Gastrocnemius medialis (tissue), 4 donors: Measurements from ENCODE around the gene TEX52. TPM values are rescaled to one million over a fixed set of nuclear protein-coding genes. Genes with fewer than 3 reads are reported as not detected.

Experiments
- ATAC-seq, 2 donors: fragments of 150-250 bp; one replicate each; pipeline ENCODE4 v1.9.1; 2016
- DNase-seq, 2 donors: peaks; one replicate each; pipeline ENCODE4 v3.0.0-alpha.2; 2019
- H3K27ac ChIP-seq, 4 donors: fragments of 200-600 bp; sonication (generic); 1 replicate in 1 of 4; 2 replicates in 3 of 4; pipeline ENCODE4 v1.5.1; 2016 to 2018; ENCODE audit warnings: mild to moderate bottlenecking in 2 of 4, moderate library complexity in 1 of 4
- H3K27me3 ChIP-seq, 3 donors: fragments of 200-600 bp; sonication (generic) in 2 of 3; 1 replicate in 1 of 3; 2 replicates in 2 of 3; pipeline versions ENCODE4 v1.5.1 to v1.6.0; 2016 to 2019; ENCODE audit warnings: mild to moderate bottlenecking in 1 of 3, moderate library complexity in 1 of 3
- H3K36me3 ChIP-seq, 2 donors: fragments of 200-600 bp; sonication (generic) in 1 of 2; one replicate each; pipeline ENCODE4 v1.5.1; 2017 to 2018
- H3K4me1 ChIP-seq, 2 donors: fragments of 200-600 bp; sonication (generic) in 1 of 2; one replicate each; pipeline ENCODE4 v1.5.1; 2016 to 2017; ENCODE audit warnings: mild to moderate bottlenecking in 2 of 2
- H3K4me3 ChIP-seq, 4 donors: fragments of 200-600 bp; sonication (generic) in 3 of 4; 1 replicate in 1 of 4; 2 replicates in 3 of 4; pipeline ENCODE4 v1.5.1; 2016 to 2019; ENCODE audit warnings: mild to moderate bottlenecking in 2 of 4
- H3K9me3 ChIP-seq, 3 donors: fragments of 200-600 bp; sonication (generic) in 2 of 3; 1 replicate in 1 of 3; 2 replicates in 2 of 3; pipeline ENCODE4 v1.5.1; 2016 to 2019
- CTCF ChIP-seq, 5 experiments: fragments of 450-650 bp in 3 of 5; fragments of 200-600 bp in 2 of 5; sonication (generic) in 2 of 5; IDR thresholded peaks in 4 of 5; conservative IDR thresholded peaks in 1 of 5; 1 replicate in 4 of 5; 2 replicates in 1 of 5; pipeline ENCODE4 v1.5.1; 2016 to 2019; ENCODE audit warnings: antibody characterized with exemption in 5 of 5, mild to moderate bottlenecking in 3 of 5, moderate library complexity in 3 of 5
- POLR2A ChIP-seq, 2 donors: fragments of 450-650 bp; IDR thresholded peaks; one replicate each; pipeline ENCODE4 v1.6.1; 2017; ENCODE audit warnings: antibody characterized with exemption in 2 of 2, mild to moderate bottlenecking in 2 of 2, moderate library complexity in 2 of 2
- in situ Hi-C, 4 donors: fragments of 200-750 bp; cut with MboI; loops; one replicate each; pipeline versions ENCODE4 v1.15.0 to v1.8.0; 2017; ENCODE audit warnings: low sequenced_read_pairs in 4 of 4
- intact Hi-C: fragments of 100-400 bp; cut with DNase I; formaldehyde crosslinking; loops from one replicate; pipeline ENCODE4 v1.15.1; 2023; ENCODE audit warnings: low total_unique reads
- total RNA-seq, 4 donors: library from RNA; depleted of rRNA; stranded (reverse); fragments of >200 nt; gene quantifications; one replicate each; pipeline versions ENCODE4 v1.1.0 to v1.2.3, GENCODE V29; 2016

TEX52 gene
- under 1 TPM in 1 of 4 donors, not detected in 3; 0.68 TPM for total RNA-seq

DNA sequence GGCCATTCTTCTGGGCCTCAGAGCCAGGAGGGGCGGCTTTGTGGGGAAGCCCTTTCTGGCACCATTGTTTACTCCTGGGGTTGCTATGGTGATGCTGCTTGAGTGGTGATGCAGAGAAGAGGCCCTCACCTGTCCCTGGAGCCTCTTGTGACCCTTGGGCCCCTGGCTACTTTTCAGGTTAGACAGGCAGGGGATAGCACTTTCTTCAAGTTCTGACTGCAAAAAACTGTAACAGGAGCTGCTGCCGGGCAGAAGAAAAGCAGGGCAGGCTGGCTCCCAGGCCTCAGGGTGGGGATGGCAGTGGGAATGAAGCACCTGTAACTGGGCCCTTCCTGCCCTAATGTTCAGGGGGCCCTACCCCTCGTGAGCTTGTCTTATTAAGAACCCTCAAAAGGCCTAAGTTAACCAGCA is at the start of gene TEX52:
Gene TEX52 (minus strand): TSS at position 19 of the 411 bp plus-strand sequence. CDS start 13 bp downstream, at position 6.
- in situ Hi-C loops (loop anchor here in 1 of 4 donors (10.0 kb wide), 1 partner anchor 178 kb away; no protein-coding TSS in a partner anchor), intact Hi-C loops (loop anchor here (10.0 kb wide), 1 partner anchor 188 kb away; no protein-coding TSS in a partner anchor)
- Histone ChIP-seq H3K4me1 (peaks cover 13 to 20% of the 10 kb centered on the region in 2 donors), H3K4me3 (no peak within 1 kb of the TSS), H3K9me3 (no peaks in the 10 kb centered on the region), H3K27me3 (no peaks in the 10 kb centered on the region), H3K27ac (peak within 1 kb of the TSS; percentile 73 to 78 (median 76)), H3K36me3 (no peaks in the 10 kb centered on the region)
- TF ChIP-seq POLR2A (IDR thresholded peaks at IDR 0.05) = no peak
- TF ChIP-seq CTCF (IDR thresholded peaks at IDR 0.05 in 4 of 5, conservative IDR thresholded peaks at IDR 0.05 in 1 of 5) = no peak
- DNase-seq (no peak), ATAC-seq (no peak)

GRCh38 chr12:2904260-2904659 is 47.4 kb upstream of the TEX52 start:
- no peak for DNase-seq
- intact Hi-C loops (no loop called here), in situ Hi-C loops (no loop called here)
- Histone ChIP-seq H3K4me1 (peaks cover 10 to 15% of the 10 kb centered on the region in 2 donors), H3K4me3 (no peak overlapping the region), H3K36me3 (no peaks in the 10 kb centered on the region), H3K9me3 (no peaks in the 10 kb centered on the region), H3K27me3 (no peaks in the 10 kb centered on the region), H3K27ac (no peak overlapping the region)
- TF ChIP-seq POLR2A (IDR thresholded peaks at IDR 0.05) (no peak), CTCF (IDR thresholded peaks at IDR 0.05 in 4 of 5, conservative IDR thresholded peaks at IDR 0.05 in 1 of 5) (no peak)
- no peak for ATAC-seq

GRCh38 chr12:2902272-2902880 is 45.5 kb upstream of the TEX52 start:
- in situ Hi-C loops = no loop called here
- intact Hi-C loops = no loop called here
- ATAC-seq (peak; percentile 87 to 89), DNase-seq (no peak)
- TF ChIP-seq POLR2A (IDR thresholded peaks at IDR 0.05) (no peak), CTCF (IDR thresholded peaks at IDR 0.05 in 4 of 5, conservative IDR thresholded peaks at IDR 0.05 in 1 of 5) (no peak)
- H3K9me3 ChIP-seq = no peaks in the 10 kb centered on the region
- H3K36me3 ChIP-seq = no peaks in the 10 kb centered on the region
- H3K4me3 ChIP-seq = no peak overlapping the region
- H3K4me1 ChIP-seq = peaks cover 10 to 15% of the 10 kb centered on the region in 2 donors
- no peaks in the 10 kb centered on the region for H3K27me3 ChIP-seq
- peak overlapping the region in 2 of 4 donors; percentile 2 to 24 for H3K27ac ChIP-seq

DNA sequence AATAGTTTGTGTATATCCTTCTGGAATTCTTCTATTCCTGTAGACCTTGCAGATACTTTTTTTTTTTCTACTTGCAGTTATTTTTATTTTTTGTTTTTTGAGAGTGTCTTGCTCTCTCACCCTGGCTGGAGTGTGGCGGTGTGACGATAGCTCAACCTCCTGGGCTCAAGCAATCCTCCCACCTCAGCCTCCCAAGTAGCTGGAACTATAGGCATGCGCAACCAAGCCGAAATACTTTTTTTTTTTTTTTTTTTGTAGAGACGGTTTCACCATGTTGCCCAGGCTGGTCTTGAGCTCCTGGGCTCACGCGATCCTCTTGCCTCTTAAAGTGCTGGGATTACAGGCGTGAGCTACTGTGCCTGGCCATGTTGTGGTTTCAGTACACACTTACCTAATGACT is 43.8 kb upstream of the TEX52 start:
- Histone ChIP-seq H3K36me3 (no peaks in the 10 kb centered on the region), H3K27ac (no peak overlapping the region), H3K9me3 (no peaks in the 10 kb centered on the region), H3K27me3 (no peaks in the 10 kb centered on the region), H3K4me3 (no peak overlapping the region), H3K4me1 (peaks cover 21 to 23% of the 10 kb centered on the region in 2 donors)
- TF ChIP-seq CTCF (IDR thresholded peaks at IDR 0.05 in 4 of 5, conservative IDR thresholded peaks at IDR 0.05 in 1 of 5) (no peak), POLR2A (IDR thresholded peaks at IDR 0.05) (no peak)
- intact Hi-C loops (no loop called here), in situ Hi-C loops (no loop called here)
- no peak for DNase-seq
- no peak for ATAC-seq
